SW480 (cell line): ENCODE data around the gene ALX3.

Experiments used
- DNase-seq: peaks from one replicate; pipeline ENCODE4 v3.0.0-alpha.2; 2016; ENCODE audit warnings: low spot score

Gene ALX3

GRCh38 chr1:110065841-110066240, 4.6 kb downstream of the ALX3 start:
- DNase-seq = no peak

DNA sequence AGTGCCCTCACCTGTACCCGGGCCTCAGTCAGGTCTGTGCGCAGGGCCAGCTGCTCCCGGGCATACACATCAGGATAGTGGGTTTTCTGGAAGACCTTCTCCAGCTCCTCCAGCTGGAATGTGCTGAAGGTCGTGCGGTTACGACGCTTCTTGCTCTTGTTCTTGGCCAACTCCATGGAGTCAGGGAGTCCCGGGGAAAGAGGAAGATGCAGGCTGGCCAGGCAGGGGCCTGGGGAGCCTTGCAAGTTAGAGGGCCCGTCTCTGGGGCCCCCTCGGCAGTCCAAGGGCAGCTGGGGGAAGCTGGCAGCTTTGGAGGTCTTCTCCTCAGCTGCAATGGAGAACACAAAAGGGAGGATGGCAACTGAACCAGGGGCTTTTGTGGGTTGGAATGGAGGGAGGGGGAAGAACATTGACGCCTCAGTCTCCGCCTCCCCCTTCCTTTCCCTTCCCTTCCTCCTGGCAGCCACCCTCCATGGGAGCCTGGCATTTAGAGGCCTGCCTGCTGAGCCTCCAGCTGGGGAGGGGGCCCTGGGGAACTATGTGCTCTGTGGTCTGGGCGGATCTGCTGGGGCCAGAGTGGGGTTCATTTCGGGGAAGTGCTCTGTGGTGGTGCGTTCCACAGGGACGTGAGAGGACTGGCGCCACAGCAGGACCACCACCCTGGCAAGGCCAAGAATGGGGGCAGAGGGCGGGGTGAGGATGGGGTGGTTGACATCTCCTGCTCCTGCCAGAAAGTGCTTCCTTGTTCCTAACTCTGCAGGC, 5.7 kb downstream of the ALX3 start:
- DNase-seq = no peak

GRCh38 chr1:110063781-110064180, 6.7 kb downstream of the ALX3 start:
- no peak for DNase-seq

DNA sequence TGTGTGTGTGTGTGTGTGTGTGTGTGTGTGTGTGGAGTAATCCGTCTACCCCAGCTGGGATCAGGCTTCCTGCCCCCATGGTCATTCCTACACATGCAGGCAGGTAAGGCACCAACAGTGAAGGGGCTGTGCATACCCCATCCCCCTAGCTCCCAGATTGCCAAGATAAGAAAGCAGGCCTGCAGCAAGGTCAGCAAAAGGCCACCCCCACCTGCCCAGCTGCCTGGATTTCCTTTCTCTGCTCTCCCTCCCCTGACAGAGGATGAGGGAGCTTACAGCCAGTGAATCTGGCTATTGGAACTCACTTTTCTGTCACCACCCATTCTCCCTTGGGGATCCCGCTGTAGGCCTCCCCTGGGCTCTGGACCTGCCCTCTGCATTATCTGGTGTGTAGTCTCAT, 7.9 kb downstream of the ALX3 start:
- DNase-seq = no peak

GRCh38 chr1:110061341-110061740, 9.1 kb downstream of the ALX3 start:
- DNase-seq = no peak

DNA sequence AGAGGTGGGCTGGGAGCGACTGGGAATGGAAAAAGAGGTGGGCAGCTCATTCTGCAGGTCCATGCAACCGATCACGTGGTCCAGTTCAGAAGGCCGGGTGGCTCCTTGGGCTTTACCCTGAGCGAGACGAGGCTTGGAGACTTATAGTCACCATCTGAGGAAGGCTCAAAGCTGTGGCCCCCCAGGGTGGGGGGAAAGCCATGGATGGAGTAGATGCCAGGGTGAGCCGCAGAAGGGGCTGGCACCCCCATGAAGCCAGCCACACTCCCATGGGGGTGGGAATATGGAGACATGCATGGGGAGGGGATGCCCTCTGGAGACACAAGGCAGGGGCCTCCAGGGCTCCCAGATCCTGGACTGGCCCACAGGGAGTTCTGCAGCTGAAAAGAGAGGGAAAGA, 9.8 kb downstream of the ALX3 start:
- DNase-seq = no peak

DNA sequence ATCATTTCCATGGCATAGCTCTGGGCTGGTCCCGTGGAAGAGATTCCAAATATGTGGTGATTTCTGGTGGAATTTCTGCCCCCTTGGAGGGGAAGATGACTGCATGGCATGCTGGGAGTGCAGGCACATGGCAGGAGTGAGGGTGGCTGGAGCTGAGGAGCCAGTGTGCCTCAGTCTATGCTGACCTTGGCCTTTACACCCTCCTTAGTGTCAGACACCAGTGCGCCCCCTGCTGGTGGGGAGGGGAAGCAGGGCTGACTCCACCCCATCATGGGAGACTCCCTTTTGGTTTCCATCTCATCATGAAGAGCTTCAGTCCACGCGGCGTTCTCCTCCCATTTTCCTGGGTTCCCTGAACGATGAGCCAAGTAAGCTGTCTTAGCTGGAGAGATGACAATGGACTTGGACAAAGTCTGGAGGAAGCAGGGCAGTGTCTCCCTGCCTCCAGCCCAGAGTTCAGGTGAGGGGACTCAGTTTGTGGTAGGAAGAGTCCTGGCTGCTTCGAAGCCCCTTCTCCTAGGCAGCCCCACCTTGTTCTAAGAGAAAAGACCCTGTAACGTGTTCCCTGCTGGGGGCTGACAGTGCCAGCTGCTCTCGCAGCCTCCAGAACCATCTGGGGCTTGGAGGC, 10.3 kb downstream of the ALX3 start:
- peak; percentile 24 for DNase-seq

DNA sequence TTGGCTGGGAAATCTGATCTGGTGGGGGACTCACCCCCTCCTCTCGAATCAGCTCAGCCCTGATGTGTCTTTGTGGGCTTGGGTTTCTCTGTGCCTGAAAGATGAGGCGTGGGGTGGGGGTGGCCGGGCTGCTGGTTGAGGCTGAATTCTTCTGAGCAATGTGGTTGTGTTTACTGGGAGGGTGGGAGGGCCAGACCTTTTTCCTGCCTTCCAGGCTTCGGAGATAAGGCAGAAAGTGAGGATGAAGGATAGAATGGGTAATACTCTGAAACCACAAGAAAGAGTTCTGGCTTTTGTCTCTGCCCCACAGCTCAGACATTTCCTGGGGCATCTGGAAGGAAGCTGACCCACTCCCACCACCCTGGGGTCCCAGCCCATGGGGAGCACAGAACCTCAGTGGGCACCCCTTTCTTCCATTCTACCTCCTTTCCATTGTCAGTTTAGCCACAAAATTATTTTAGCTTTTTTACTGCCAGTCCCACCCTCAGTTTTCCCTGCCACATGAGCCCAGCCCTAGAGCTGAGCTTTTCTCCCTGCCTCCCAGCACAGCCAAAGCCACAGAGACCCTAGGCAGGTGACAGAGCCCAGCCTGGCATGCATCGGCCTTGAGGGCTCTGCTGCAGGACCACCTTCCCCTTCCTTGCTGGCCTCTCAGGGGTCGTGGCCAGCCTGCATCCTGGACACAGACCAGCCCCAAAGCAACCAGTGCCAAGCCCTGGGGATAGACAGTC, 11.2 kb downstream of the ALX3 start:
- no peak for DNase-seq

GRCh38 chr1:110058591-110058990, 11.9 kb downstream of the ALX3 start:
- DNase-seq = no peak

- DNase-seq = no peak
Observed at GRCh38 chr1:110057963-110058518, 12.4 kb downstream of the ALX3 start.

DNA sequence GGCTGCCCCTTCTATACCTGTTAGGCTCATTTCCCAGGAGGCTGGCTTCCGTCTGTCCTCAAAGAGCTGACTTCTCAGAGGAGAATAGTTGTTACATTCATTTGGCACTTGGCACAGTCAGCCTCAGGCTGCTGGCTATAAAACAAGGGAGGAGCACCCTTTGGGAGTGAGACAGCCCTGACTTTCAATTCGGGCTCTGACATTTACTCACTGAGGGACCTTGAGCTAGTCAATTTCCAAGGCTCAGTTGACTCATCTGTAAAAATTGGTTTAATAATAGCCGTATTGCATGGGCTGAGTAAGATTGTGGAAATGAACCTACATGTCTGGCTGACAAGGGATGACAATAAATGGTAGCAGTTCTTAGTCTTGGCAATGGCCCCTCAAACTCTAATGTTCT, 13.7 kb downstream of the ALX3 start:
- no peak for DNase-seq

DNA sequence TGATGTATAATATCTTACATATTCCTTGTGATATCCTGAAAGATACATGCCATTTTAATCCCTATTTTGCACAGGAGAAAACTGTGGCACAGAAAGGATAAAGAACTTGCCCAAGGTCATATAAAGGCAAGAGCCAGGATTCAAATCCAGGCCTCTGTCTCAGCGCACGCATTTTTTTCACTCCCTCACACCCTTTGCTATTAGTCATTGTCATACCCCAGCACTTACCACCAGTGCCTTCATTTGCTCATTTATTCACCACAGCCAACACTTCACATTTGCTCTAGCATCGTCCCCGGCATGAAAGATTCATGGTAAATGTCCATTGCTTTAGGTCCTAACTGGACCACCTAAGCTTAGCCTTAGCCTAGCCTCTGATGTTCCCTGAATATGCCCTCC, 14.2 kb downstream of the ALX3 start:
- no peak for DNase-seq

DNA sequence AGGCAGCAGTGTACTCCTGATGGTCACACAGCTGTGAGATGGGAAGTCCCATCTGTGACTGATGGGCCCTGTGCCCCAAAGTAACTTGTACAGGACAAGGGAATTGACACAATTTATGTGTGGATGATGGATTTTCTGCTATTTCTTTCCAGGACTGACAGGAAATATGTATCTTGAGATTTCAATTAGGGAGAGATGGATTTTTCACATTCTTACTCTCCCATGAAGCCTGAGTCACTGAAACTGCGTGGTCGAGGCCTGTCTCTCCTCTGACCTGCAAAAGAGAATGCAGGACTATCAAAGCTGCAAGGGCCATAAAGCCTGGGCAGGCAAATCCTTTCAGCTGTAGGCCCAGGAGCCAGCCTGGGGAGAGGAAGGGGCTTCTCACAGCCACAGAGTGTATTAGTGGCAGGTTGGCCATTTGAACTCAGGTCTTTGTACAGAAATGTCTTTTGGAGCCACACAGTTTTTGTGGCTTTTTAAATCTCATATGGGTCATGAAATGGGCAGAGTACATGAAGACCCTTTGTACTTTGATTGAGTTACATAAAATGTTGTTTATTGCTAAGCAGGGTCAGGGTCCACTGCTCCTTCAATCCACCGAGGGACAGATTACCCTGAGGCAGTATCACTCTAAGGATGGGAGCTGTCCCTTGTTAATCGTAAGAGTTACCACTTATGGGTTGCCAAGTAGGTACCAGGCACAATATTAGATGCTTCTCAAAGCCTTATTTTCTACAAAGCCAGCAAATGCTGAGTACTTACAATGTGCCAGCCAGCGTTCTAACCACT, 14.8 kb downstream of the ALX3 start:
- no peak for DNase-seq

DNA sequence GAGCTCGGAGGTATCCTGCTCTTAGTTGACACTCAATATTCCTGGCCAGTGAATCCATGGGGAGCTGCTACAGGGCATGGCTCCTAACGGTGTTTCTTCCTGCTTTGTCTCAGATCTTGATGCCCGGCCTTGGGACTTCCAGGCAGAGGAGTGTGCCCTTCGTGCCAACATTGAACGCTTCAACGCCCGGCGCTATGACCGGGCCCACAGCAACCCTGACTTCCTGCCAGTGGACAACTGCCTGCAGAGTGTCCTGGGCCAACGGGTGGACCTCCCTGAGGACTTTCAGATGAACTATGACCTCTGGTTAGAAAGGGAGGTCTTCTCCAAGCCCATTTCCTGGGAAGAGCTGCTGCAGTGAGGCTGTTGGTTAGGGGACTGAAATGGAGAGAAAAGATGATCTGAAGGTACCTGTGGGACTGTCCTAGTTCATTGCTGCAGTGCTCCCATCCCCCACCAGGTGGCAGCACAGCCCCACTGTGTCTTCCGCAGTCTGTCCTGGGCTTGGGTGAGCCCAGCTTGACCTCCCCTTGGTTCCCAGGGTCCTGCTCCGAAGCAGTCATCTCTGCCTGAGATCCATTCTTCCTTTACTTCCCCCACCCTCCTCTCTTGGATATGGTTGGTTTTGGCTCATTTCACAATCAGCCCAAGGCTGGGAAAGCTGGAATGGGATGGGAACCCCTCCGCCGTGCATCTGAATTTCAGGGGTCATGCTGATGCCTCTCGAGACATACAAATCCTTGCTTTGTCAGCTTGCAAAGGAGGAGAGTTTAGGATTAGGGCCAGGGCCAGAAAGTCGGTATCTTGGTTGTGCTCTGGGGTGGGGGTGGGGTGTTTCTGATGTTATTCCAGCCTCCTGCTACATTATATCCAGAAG, 16.7 kb downstream of the ALX3 start:
- peak; percentile 19 for DNase-seq

GRCh38 chr1:110051262-110051648, 19.2 kb downstream of the ALX3 start:
- DNase-seq = no peak

- no peak for DNase-seq
Observed at GRCh38 chr1:110050602-110051261, 19.7 kb downstream of the ALX3 start.

DNA sequence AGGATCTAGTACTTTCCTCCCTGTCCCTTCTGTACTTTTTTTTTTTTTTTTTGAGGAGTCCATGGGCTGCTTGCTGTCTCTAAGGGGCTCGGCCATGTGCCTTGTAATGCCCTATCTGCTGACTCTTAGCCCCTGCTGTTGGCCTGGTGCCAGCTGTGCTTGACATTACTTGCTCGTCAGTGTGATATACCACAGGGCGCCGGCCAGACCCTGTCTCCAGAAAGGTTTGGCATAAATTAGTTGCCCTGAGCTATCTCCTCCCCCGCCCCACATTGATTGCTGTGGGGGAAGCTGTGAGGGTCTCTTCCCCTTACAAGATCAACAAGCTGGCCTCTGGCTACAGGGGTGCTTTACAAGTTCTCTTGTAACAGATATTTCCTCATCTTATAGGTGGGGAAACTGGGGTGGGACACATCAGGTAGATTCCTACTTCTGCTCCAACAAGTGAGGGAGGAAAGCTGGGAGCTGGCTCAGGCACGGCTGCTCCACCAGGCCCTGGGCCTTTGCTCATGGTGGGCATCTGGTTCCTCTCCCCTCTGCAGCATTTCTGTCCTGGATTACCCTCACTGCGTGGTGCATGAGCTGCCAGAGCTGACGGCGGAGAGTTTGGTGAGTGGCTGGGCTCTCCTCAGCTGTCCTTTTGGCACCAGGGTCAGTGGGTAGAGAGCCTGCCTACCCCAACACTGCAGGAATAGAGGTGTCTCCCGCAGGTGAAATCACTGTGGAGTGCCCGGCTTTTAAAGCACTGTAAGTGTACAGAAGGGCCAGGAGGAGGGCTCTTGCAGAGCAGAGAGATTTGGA, 20.5 kb downstream of the ALX3 start:
- DNase-seq = no peak

DNA sequence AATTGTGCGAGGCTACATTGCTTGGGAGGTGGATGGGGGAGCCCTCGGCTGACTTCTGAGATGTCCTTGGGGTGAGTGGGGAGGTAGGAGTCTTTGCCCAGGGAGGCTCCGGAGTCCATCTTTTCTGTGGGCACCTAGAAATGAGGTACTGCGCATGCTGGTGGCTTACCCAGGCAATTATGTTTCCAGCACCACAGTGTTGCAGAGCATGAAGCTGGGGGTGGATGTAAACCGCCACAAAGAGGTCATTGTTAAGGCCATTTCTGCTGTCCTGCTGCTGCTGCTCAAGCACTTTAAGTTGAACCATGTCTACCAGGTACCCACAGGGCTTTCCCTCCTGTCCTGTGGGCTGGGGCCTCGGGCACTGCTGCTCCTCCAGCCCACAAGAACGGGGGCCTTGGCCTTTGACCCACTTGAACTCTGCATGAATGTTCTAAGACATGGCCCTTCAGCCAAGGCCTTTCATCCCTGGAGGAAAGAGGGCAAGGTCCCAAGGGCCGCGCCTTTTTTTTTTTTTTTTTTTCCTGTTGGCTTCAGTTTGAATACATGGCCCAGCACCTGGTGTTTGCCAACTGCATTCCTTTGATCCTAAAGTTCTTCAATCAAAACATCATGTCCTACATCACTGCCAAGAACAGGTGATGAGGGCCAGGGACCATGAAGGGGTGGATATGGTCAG, 21.4 kb downstream of the ALX3 start:
- DNase-seq = peak; percentile 84

DNA sequence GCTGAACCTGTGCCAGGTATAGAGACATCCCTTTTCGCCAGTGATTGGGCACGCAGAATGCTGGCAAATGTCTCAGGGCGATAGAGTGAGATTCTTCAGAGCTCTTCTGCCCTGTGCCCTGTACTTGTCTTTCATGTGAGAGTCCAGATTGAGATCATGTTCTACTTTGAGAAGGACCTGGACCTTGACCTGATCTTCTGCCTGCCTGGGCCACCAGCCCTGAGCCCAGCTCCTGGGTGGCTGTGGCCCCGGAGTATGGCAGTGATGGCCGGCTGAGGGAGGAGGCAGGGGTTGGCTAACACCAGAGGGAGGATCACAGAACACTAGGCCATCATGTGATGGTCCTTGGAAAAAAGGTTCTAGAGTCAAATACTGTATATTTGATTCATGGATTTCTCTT, 22.2 kb downstream of the ALX3 start:
- no peak for DNase-seq
